Endometrium (tissue), 2 donors: Measurements from ENCODE around the gene TP53INP2.
"Not testable (repeated sequence)": the region's sequence is repeated elsewhere in the genome, so short reads cannot be mapped to it uniquely, and the experiment has no call there.

Experiments used
- FAIRE-seq: peaks from 2 replicates; lab custom pipeline; 2012; peaks lifted over from hg19 to GRCh38; lab: Jason Lieb, UNC
- donor health status: control.
- donor health status: control.

Gene TP53INP2

GRCh38 chr20:34704177-34705007, at the start of gene TP53INP2:
TSS of gene TP53INP2 (plus strand) at chr20:34704344. CDS start at chr20:34708740, 4,396 bp downstream.
- no peak for FAIRE-seq

DNA sequence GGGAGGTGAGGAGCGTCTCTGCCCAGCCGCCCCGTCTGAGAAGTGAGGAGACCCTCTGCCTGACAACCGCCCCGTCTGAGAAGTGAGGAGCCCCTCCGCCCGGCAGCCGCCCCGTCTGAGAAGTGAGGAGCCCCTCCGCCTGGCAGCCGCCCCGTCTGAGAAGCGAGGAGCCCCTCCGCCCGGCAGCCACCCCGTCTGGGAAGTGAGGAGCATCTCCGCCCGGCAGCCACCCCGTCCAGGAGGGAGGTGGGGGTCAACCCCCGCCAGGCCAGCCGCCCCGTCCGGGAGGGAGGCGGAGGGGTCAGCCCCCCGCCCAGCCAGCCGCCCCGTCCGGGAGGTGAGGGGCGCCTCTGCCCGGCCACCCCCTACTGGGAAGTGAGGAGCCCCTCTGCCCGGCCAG, 45.5 kb upstream of the TP53INP2 start:
- not testable (repeated sequence) for FAIRE-seq

DNA sequence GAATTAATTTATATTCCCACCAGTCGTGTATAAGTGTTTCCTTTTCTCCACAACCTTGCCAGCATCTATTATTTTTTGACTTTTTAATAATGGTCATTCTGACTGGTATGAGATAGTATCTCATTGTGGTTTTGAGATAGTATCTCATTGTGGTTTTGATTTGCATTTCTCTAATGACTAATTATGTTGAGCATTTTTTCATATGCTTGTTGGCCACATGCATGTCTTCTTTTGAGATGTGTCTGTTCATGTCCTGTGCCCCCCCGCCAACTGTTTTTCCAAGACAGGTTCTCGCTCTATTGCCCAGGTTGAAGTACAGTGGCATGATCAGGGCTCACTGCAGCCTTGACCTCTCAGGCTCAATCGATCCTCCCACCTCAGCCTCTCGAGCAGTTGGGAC, 42.3 kb upstream of the TP53INP2 start:
- FAIRE-seq = not testable (repeated sequence)

DNA sequence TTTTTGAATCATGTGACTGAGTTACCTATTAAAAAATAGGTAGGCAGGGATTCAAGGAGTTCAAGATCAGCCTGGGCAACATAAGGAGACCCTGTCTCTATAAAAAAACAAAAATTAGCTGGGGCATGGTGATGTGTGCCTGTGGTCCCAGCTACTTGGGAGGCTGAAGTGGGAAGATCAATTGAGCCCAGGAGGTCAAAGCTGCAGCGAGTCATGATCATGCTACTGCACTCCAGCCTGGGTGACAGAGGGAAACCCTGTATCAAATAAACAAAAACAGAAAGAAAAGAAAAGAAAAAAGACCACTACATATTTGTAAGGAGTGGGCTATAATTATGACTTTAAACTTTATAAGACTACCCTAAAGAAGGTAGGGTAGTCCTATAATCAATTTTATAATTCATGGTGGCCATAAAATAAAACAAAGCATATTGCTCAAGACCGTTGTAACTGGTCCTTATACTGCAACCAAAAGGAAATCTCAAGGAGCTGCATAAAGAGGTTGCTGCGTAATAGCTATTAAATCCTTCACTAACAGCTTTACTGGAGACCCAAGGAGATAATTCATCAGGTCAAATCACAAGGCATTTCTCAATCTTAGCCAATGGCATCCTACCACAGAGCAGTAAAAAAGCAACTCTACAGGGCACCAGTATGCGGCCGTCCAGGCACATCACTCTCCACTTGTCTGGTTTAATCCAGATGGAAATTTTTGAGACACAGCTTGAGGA, 40.8 kb upstream of the TP53INP2 start:
- no peak for FAIRE-seq

DNA sequence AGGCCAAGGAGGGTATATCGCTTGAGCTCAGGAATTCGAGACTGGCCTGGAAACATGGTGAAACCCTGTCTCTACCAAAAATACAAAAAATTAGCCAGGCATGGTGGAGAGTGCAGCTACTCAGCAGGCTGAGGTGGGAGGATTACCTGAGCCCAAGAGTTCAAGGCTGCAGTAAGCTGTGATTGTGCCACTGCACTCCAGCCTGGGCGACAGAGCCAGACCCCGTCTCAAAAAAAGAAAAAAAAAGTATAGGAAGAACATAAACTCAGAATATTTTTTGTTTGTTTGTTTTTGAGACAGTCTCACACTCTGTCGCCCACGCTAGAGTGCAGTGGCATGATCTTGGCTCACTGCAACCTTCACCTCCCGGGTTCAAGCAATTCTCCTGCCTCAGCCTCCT, 39.4 kb upstream of the TP53INP2 start:
- FAIRE-seq = not testable (repeated sequence)

GRCh38 chr20:34669094-34669493, 35.0 kb upstream of the TP53INP2 start:
- no peak for FAIRE-seq

DNA sequence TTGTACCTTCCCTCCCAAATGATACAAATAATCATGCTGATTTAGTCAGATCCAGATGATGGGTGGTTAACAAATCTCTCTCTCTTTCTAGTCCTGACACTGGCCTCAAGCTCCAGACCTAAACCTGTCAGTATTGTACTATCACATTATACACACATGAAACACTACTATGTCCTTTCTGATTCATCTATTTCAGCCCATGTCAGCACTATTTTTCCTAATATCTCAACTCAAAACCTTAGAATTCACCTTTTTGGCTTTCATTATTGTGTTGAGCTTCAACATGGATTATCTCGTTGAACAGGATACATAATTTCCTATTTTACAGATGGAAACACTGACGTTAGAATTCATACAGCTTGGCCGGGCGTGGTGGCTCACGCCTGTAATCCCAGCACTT, 30.7 kb upstream of the TP53INP2 start:
- no peak for FAIRE-seq

DNA sequence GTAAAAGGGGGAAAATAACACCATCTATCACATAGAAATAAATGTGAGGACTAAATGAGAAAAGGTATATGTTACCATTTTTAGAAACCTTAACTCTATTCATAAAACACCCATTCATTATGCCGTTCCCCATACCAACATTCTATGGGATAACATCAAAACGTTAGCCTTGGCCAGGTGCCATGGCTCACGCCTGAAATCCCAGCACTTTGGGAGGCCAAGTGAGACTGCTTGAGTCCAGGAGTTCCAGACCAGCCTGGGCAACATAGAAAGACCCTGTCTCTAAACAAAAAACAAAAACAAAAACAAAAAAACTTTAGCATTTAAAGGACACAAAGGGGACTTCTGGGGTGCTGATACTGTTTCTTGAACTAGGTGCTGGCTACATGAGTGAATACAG, 28.6 kb upstream of the TP53INP2 start:
- FAIRE-seq = no peak

GRCh38 chr20:34675993-34676641, 28.0 kb upstream of the TP53INP2 start:
- FAIRE-seq = no peak

DNA sequence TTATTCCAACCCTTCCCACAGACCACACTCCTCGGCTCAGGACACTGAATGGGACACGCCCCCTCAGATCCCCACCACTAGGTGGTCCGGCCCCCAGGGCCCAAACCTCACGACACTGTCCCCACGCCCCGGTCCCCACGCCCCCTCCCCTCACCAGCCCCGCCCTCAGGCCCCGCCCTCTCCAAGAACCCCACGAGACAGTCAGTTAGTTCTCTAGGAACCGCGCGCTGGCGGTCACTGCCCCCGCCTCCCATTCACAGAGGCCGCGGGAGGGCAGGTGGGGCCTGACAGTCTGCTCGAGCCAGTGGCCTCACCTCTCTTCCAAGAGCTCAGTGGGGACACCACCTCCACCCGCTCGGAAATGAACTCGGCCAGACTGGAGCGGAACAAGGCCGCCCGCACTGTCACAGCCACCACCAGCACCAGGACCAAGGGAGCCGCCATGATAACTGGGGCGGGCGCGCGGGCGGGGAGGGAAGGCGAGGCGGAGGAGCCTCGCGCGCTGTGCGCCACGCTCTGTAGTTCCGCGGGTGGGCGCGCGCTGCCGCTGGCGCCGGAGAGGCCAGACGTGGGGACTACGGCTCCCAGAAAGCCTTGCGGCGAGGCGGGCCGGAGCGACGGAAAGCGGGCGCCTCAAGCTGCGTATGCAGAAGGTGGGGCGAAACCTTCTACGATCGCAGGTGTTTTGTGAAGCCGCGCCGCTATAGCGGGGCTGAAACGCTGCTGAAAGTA, 27.3 kb upstream of the TP53INP2 start, which contains the start of gene PIGU:
Gene PIGU (minus strand): TSS at position 451 of the 732 bp plus-strand sequence. CDS start 7 bp downstream, at position 444.
- no peak for FAIRE-seq

GRCh38 chr20:34680586-34681175, 23.5 kb upstream of the TP53INP2 start:
- FAIRE-seq = no peak

GRCh38 chr20:34683667-34684066, 20.5 kb upstream of the TP53INP2 start:
- no peak for FAIRE-seq

- no peak for FAIRE-seq
Measured at GRCh38 chr20:34689486-34689885, 14.7 kb upstream of the TP53INP2 start.

DNA sequence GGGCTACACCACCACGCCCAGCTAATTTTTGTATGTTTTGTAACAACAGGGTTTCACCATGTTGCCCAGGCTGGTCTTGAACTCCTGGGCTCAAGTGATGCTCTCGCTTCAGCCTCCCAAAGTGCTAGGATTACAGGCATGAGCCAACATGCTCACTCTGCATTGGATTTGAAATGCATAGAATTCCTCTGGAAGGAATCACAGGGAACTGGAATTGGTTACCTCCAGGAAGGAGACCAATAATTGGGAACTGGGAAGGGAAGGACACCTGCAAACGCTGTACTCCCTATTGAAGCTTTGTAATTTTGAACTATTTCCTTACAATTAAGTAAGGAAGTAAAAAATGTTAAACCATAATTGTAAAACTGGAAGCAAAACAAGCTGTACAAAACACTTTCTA, 12.3 kb upstream of the TP53INP2 start:
- FAIRE-seq = no peak

DNA sequence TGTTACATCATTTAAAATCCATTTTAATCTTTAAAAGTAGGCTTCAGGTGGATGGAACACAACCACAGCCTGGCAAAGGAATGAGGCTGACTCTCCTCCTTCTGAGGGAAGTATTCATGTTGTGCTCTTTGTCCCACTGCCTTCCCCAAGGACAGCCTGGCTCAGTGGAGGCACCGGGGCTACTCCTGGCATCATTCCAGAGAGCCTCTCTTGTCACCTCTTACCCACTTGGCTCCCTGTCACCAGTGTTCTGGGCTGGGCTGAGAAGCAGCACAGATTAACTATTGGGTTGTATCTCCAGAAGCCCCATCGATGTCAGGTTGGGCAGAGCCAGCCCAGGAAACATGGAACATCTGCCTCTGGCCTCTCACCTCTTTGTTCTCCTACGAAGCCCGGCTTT, 10.7 kb upstream of the TP53INP2 start:
- no peak for FAIRE-seq

GRCh38 chr20:34701405-34702085, 2.6 kb upstream of the TP53INP2 start:
- FAIRE-seq = no peak

GRCh38 chr20:34703061-34703423, 1.1 kb upstream of the TP53INP2 start:
- FAIRE-seq = no peak

DNA sequence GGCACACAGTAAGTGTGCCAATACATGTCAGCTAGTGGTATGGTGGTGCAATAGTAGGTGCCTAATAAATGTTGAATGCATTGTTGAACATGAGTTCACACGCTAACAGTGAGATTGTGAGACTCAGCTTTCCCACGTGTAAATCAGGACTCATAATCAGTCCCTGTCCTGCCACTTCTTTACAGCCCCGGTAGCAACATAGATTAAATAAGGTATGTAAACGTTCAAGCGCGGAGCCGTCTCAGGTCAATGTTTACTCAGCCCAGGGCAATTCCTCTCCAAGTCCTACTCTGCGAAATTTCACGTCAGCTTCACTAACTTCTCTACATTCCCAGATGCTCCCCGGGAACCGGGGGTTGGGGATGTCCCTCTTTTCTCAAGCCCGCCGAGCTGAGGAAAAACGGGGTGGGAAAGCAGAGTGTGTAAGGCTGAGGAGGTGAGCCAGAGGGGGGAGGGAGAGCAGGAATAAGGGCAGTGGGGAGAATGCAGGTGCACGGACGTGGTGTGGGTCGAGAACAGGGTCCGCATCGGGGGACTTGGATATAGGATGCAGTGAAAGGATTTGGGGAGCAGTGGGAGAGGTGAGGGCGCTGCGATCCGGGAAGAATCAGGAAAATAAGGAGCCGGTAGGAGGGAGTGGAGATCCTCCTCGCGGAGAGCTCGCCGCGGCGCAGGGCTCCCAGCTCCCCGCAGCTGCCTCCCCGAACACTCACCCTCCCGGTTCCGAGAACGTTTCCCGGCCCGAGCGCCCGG, 544 bp upstream of the TP53INP2 start:
- FAIRE-seq = no peak

GRCh38 chr20:34705008-34705396, 858 bp downstream of the TP53INP2 start:
- no peak for FAIRE-seq
